Peyer's patch (tissue), 4 donors: Measurements from ENCODE around the gene ALAS2.

ENCODE experiments used
- POLR2A ChIP-seq, 2 donors: fragments of 450-650 bp; IDR thresholded peaks; one replicate each; pipeline ENCODE4 v1.5.1; 2017; ENCODE audit warnings: antibody characterized with exemption in 2 of 2, mild to moderate bottlenecking in 2 of 2, moderate library complexity in 2 of 2
- TF ChIP-seq, protein P1 (sequence below), 6 experiments: fragments of 450-650 bp in 4 of 6; fragments of 200-600 bp in 2 of 6; sonication (generic) in 1 of 6; IDR thresholded peaks; one replicate each; pipeline ENCODE4 v1.5.1; 2017 to 2019; ENCODE audit warnings: antibody characterized with exemption in 6 of 6, mild to moderate bottlenecking in 3 of 6, moderate library complexity in 1 of 6

DNA sequence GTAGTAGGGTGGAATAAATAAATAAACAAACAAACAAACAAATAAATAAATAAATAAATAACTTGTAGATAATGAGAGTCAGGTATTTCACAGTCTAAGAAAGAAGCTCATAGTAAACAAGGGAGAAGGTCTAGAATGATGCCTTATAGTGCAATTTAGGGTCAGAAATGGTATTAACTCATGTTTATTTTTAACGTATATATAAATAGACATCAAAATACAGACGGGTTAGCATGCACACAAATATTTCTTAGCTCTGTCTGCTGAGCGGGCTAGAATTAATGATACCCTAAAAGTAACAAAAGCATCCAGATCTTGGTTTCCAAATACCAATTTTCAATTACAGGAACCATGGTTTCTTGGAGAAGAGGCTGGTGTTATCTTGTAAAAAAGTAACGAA is 53.4 kb downstream of the ALAS2 start:
- TF ChIP-seq POLR2A (IDR thresholded peaks at IDR 0.05) = no peak
- TF ChIP-seq, protein P1, sequence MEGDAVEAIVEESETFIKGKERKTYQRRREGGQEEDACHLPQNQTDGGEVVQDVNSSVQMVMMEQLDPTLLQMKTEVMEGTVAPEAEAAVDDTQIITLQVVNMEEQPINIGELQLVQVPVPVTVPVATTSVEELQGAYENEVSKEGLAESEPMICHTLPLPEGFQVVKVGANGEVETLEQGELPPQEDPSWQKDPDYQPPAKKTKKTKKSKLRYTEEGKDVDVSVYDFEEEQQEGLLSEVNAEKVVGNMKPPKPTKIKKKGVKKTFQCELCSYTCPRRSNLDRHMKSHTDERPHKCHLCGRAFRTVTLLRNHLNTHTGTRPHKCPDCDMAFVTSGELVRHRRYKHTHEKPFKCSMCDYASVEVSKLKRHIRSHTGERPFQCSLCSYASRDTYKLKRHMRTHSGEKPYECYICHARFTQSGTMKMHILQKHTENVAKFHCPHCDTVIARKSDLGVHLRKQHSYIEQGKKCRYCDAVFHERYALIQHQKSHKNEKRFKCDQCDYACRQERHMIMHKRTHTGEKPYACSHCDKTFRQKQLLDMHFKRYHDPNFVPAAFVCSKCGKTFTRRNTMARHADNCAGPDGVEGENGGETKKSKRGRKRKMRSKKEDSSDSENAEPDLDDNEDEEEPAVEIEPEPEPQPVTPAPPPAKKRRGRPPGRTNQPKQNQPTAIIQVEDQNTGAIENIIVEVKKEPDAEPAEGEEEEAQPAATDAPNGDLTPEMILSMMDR (IDR thresholded peaks at IDR 0.05) = no peak
